ENCODE results near the gene PPP1CC.

GRCh38 chr12:110704231-110704630, 38.5 kb downstream of the PPP1CC start:
- TF ChIP-seq POLR2A (IDR thresholded peaks at IDR 0.05; ENCODE audit: low read depth): no peak
- TF ChIP-seq CTCF (IDR thresholded peaks at IDR 0.05): no peak
- TF ChIP-seq EP300 (IDR thresholded peaks at IDR 0.05): no peak
- no peak for TF ChIP-seq POLR2AphosphoS5 (IDR thresholded peaks at IDR 0.05)
